ENCODE results near the gene COL25A1.

Gene COL25A1

DNA sequence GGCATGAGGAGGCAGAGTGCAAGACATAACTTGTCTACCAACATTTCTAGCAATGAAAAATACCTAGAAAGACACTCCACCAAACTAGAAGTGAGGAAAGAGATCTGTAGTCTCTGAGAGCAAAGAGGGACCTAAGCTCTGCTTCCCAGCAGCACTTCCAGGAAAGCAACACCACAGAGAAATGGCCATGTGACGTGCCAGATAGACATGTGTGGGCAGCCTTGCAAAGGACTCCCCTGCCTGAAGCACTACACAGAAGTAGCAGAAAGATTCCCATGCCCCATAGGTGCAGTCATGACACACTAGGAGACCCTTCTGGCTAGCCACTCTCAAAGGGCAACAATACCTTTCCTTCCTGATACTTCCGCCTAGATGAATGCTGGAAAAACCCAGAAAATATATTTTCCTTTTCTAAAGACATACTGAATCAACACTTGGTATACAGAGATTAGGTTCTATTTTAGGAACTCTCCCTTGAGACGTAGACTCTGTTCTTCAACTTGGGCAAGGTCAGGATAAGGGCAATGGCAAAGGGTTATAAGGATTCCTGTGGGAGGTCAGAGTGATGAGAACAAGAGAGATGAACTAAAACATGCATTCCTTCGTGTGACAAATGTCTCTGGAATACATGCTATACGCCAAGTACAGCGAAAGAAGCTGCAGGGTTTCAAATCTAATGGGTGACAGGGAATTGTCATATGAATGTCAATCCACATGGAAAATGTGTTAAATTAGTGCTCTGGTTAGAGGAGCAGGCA lies 352.1 kb downstream of the COL25A1 start:
- Mint-ChIP-seq H3K9me3 (no peaks in the 10 kb centered on the region), H3K4me3 (no peak overlapping the region), H3K27ac (peak overlapping the region in 1 of 3 experiments; percentile 69), H3K4me1 (peaks cover 14% of the 10 kb centered on the region), H3K27me3 (ENCODE audit: low read depth) (no peaks in the 10 kb centered on the region), H3K36me3 (ENCODE audit: low read depth) (no peaks in the 10 kb centered on the region)
- no peak for TF ChIP-seq CTCF (IDR thresholded peaks at IDR 0.05; ENCODE audit: unreplicated experiment in 3 of 3)

DNA sequence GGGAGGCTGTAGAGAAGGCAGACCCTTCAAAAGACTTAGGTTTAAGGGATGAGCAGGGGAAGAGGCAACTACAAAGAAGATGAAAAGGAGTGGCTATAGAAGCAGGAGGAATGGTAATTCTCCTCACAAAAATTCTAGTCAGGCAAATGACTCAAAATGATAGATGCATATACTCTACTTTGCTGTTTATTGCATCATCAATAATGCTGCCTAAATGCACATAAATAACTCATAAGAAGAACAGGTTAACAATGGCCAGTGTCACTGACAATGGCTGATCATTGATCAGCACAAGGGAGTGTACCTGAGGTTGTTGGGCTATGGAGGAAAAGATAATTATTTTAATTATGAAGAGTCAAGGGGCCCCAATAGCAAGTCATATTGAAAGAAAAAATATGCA lies 354.9 kb downstream of the COL25A1 start:
- no peak overlapping the region for H3K27ac Mint-ChIP-seq
- H3K4me1 Mint-ChIP-seq: peaks cover 23% of the 10 kb centered on the region
- no peaks in the 10 kb centered on the region for H3K36me3 Mint-ChIP-seq (ENCODE audit: low read depth)
- H3K27me3 Mint-ChIP-seq (ENCODE audit: low read depth): no peaks in the 10 kb centered on the region
- no peaks in the 10 kb centered on the region for H3K9me3 Mint-ChIP-seq
- H3K4me3 Mint-ChIP-seq: no peak overlapping the region
- no peak for TF ChIP-seq CTCF (IDR thresholded peaks at IDR 0.05; ENCODE audit: unreplicated experiment in 3 of 3)

DNA sequence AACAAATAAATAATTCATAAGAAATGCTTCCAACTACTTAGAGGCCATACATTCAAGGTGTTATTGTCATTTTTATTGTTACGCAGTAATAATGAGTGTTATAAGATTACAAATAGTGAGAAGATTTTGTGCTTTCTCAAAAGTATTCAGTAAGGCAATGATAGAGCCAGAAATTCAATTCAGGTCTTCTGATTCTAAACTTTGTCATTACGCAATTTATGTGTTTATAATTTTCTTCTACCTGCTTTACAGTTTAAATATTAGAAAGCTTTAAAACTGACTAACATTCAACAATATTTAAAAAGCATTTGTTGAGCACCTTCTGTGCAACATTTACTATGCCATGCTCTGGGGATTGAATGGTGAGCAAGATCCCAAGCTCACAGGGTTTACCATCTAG lies 356.2 kb downstream of the COL25A1 start:
- H3K27me3 Mint-ChIP-seq (ENCODE audit: low read depth): no peaks in the 10 kb centered on the region
- peaks cover 30% of the 10 kb centered on the region for H3K4me1 Mint-ChIP-seq
- H3K4me3 Mint-ChIP-seq: no peak overlapping the region
- no peak for TF ChIP-seq CTCF (IDR thresholded peaks at IDR 0.05; ENCODE audit: unreplicated experiment in 3 of 3)
- H3K9me3 Mint-ChIP-seq: no peaks in the 10 kb centered on the region
- no peaks in the 10 kb centered on the region for H3K36me3 Mint-ChIP-seq (ENCODE audit: low read depth)
- no peak overlapping the region for H3K27ac Mint-ChIP-seq

DNA sequence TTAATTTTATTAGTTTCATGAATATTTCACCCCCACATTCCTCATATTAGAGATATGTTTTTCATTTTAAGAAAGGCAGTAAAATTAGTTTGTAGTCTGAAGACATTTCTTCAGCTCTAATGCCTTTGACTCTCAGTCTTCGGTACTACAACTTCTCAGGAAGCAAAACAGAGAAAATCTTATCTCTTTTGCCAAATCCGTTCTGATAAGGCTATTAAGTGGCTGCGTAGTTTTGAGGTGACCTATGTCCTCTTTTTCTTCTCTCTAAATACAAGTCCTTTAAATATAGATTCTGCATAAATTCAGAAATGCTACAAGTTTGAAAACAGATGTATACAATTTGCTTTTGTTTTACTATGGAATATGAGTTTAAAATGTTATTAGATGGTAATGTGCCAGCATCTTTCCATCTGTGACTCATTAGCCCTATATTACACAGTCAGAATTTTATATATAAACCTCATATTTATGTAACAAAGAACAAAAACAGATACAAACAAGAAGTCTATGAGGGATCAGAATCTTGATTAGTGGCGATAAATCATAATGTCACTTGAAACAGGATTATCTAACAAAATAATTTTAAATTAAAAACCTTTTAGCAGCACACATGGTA lies 358.4 kb downstream of the COL25A1 start:
- TF ChIP-seq CTCF (IDR thresholded peaks at IDR 0.05; ENCODE audit: unreplicated experiment in 3 of 3): no peak

GRCh38 chr4:108943371-108943770 lies 359.1 kb downstream of the COL25A1 start:
- Mint-ChIP-seq H3K9me3 (no peaks in the 10 kb centered on the region), H3K27me3 (ENCODE audit: low read depth) (no peaks in the 10 kb centered on the region), H3K27ac (peak overlapping the region in 2 of 3 experiments; percentile 3 to 53), H3K4me1 (peaks cover 24% of the 10 kb centered on the region), H3K4me3 (no peak overlapping the region), H3K36me3 (ENCODE audit: low read depth) (no peaks in the 10 kb centered on the region)
- no peak for TF ChIP-seq CTCF (IDR thresholded peaks at IDR 0.05; ENCODE audit: unreplicated experiment in 3 of 3)

More for the DNA sequence above, 358.4 kb downstream of the COL25A1 start:
- Mint-ChIP-seq H3K9me3 (no peaks in the 10 kb centered on the region), H3K36me3 (ENCODE audit: low read depth) (no peaks in the 10 kb centered on the region), H3K4me1 (peaks cover 24% of the 10 kb centered on the region), H3K4me3 (no peak overlapping the region), H3K27me3 (ENCODE audit: low read depth) (no peaks in the 10 kb centered on the region), H3K27ac (peak overlapping the region in 2 of 3 experiments; percentile 49 to 76)
